ENCODE measurements around the gene KRTAP1-4. TPM values are rescaled to one million over a fixed set of nuclear protein-coding genes. Genes with fewer than 3 reads are reported as not detected.
"Not testable (repeated sequence)": the region's sequence is repeated elsewhere in the genome, so short reads cannot be mapped to it uniquely, and the experiment has no call there.

The KRTAP1-4 gene
- total RNA-seq, 6 experiments from 2014 or later: not detected

DNA sequence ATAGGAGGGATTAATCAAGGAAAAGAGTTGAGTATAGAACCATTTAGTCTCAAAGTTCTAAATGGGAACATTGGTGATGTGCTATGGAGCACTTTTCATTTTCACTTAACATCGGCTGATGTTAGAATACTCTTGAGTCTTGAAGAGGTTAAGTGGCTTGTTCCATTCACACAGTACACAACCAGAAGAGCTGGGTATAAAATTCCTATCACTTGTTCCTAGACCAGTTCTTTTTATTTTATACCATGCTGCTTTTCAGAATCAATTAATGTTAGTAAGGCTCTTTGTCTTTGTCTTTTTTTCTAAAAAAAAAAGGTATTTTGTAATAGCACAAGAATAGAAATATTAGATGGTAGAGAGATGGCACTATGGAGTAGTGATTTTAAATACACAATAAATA lies 13.0 kb upstream of the KRTAP1-4 start:
- WGBS (ENCODE audit: insufficient coverage, low coverage, low lambda C conversion rate, missing lambda C conversion rate): 89% methylated on average over 1 of the region's 1 CpG
- intact Hi-C loops (cut with DNase I): no loop called here
- Histone ChIP-seq H3K27ac (no peak overlapping the region), H3K36me3 (no peaks in the 10 kb centered on the region), H3K9me3 (no peaks in the 10 kb centered on the region), H3K27me3 (no peaks in the 10 kb centered on the region), H3K4me1 (no peaks in the 10 kb centered on the region), H3K4me3 (no peak overlapping the region)
- TF ChIP-seq, protein P1, sequence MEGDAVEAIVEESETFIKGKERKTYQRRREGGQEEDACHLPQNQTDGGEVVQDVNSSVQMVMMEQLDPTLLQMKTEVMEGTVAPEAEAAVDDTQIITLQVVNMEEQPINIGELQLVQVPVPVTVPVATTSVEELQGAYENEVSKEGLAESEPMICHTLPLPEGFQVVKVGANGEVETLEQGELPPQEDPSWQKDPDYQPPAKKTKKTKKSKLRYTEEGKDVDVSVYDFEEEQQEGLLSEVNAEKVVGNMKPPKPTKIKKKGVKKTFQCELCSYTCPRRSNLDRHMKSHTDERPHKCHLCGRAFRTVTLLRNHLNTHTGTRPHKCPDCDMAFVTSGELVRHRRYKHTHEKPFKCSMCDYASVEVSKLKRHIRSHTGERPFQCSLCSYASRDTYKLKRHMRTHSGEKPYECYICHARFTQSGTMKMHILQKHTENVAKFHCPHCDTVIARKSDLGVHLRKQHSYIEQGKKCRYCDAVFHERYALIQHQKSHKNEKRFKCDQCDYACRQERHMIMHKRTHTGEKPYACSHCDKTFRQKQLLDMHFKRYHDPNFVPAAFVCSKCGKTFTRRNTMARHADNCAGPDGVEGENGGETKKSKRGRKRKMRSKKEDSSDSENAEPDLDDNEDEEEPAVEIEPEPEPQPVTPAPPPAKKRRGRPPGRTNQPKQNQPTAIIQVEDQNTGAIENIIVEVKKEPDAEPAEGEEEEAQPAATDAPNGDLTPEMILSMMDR (IDR thresholded peaks at IDR 0.05): no peak
- TF ChIP-seq POLR2A (IDR thresholded peaks at IDR 0.05): no peak
- ATAC-seq (no peak), DNase-seq (no peak)

DNA sequence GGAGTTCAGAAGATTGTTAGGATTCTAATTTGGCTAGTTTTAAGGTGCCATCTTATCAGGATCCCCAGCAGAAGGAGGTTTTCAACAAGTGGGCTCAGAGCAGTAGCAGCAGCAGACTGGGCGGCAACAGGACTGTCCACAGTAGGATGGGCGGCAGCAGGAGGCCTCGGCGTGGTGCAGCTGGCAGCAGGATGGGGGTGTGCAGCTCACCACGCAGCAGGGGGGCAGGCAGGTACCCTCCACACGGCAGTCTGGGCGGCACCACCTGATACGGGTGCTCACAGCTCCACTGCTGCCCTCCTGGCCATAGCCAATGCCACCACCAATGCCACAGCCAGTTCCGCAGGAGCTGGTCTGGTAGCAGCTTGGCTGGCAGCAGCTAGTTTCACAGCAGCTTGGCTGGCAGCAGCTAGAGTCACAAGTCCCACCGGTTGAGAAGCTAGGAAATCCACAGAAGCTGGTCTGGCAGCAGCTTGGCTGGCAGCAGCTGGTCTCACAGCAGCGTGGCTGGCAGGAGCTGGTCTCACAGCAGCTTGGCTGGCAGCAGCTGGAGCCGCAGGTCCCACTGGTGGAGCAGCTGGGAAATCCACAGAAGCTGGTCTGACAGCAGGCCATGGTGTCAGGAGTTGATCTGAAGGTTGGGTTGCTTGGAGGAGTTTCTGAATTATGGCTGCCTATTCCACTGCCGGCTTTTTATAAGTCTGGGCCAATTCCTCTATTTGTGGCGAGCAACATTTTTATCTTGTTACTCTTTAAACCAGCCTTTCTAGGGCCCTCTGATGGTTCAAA lies 11.0 kb upstream of the KRTAP1-4 start, which contains the start of gene KRTAP1-1:
KRTAP1-1 (minus strand) TSS at position 668 of the 789 bp plus-strand sequence; CDS start at position 615, 53 bp downstream.
- H3K9me3 ChIP-seq; H3K27me3 ChIP-seq; H3K27ac ChIP-seq; DNase-seq; H3K4me1 ChIP-seq; H3K4me3 ChIP-seq; H3K36me3 ChIP-seq; intact Hi-C loops (cut with DNase I): not testable (repeated sequence)
- 41% methylated on average over 5 of the region's 14 CpGs for whole genome bisulfite sequencing (ENCODE audit: insufficient coverage, low coverage, low lambda C conversion rate, missing lambda C conversion rate)
- peak in 1 of 4 donors; percentile 21 for ATAC-seq

DNA sequence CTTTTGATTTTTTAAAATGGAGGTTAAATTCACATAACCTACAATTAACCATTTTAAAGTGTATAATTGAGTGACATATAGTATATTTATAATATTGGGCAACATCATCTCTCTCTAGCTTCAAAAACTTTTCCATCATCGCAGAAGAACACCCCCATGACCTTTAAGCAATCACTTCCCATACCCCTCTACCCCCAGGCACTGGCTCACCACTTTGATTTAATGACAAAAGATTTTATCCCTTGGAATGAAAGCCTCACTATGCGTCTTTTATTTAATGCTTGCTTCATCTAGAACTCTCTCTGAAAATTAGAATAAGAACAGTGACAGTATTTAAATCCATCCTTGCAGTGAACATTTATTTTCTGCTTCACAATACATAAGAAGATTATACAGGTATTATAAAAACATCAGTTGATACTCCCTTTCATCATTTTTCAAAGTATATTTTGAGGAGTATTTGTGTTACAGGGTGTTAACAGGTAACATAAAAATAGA lies 7.9 kb upstream of the KRTAP1-4 start:
- 66% methylated on average over 2 of the region's 2 CpGs for whole genome bisulfite sequencing (ENCODE audit: insufficient coverage, low coverage, low lambda C conversion rate, missing lambda C conversion rate)
- intact Hi-C loops (cut with DNase I): no loop called here
- DNase-seq: no peak

DNA sequence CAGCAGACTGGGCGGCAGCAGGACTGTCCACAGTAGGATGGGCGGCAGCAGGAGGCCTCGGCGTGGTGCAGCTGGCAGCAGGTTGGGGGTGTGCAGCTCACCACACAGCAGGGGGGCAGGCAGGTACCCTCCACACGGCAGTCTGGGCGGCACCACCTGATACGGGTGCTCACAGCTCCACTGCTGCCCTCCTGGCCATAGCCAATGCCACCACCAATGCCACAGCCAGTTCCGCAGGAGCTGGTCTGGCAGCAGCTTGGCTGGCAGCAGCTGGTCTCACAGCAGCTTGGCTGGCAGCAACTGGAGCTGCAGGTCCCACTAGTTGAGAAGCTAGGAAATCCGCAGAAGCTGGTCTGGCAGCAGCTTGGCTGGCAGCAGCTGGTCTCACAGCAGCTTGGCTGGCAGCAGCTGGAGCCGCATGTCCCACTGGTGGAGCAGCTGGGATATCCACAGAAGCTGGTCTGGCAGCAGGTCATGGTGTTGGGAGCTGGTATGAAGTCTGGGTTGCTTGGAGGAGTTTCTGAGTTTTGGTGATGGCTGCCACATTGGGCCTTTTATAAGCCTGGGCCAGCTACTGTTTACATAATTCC lies 4.4 kb upstream of the KRTAP1-4 start, which contains the start of gene KRTAP1-3:
KRTAP1-3 (minus strand) TSS at position 529 of the 590 bp plus-strand sequence; CDS start at position 476, 53 bp downstream.
- 80% methylated on average over 1 of the region's 10 CpGs for WGBS (ENCODE audit: insufficient coverage, low coverage, low lambda C conversion rate, missing lambda C conversion rate)
- peak in 1 of 4 donors; percentile 14 for ATAC-seq
- H3K27me3 ChIP-seq; H3K4me1 ChIP-seq; DNase-seq; intact Hi-C loops (cut with DNase I); H3K4me3 ChIP-seq; H3K27ac ChIP-seq; H3K9me3 ChIP-seq; H3K36me3 ChIP-seq: not testable (repeated sequence)

More for the DNA sequence above, 7.9 kb upstream of the KRTAP1-4 start:
- Histone ChIP-seq H3K36me3 (no peaks in the 10 kb centered on the region), H3K27ac (no peak overlapping the region), H3K27me3 (no peaks in the 10 kb centered on the region), H3K4me1 (no peaks in the 10 kb centered on the region), H3K4me3 (no peak overlapping the region), H3K9me3 (no peaks in the 10 kb centered on the region)
- TF ChIP-seq, protein P1 (IDR thresholded peaks at IDR 0.05): no peak
- no peak for TF ChIP-seq POLR2A (IDR thresholded peaks at IDR 0.05)
- no peak for ATAC-seq

DNA sequence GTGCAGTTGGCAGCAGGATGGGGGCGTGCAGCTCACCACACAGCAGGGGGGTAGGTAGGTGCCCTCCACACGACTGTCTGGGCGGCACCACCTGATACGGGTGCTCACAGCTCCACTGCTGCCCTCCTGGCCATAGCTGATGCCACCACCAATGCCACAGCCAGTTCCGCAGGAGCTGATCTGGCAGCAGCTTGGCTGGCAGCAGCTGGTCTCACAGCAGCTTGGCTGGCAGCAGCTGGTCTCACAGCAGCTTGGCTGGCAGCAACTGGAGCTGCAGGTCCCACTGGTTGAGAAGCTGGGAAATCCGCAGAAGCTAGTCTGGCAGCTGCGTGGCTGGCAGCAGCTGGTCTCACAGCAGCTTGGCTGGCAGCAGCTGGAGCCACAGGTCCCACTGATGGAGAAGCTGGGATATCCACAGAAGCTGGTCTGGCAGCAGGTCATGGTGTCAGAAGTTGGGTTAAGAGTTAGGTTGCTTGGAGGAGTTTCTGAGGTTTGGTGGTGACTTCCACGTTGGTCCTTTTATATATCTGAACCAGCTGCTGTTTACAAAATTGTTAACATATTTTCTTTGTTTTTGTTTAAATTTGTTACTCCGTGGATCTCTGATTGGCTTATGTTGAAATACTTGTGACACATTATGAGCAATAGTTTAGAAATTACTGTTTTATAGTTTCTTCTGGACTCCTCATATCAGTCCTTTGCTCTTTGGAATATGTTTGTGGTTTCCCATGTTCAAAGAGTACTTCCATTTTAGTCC lies 3.1 kb downstream of the KRTAP1-4 start, which contains the start of gene KRTAP1-5:
KRTAP1-5 (minus strand) TSS at position 494 of the 757 bp plus-strand sequence; CDS start at position 441, 53 bp downstream.
- ATAC-seq (peak in 1 of 4 donors; percentile 39), DNase-seq (no peak)
- H3K4me3 ChIP-seq: no peak within 1 kb of the TSS
- H3K27me3 ChIP-seq: no peaks in the 10 kb centered on the region
- TF ChIP-seq POLR2A (IDR thresholded peaks at IDR 0.05): no peak
- TF ChIP-seq, protein P1 (IDR thresholded peaks at IDR 0.05): no peak
- WGBS (ENCODE audit: insufficient coverage, low coverage, low lambda C conversion rate, missing lambda C conversion rate): 40% methylated on average over 2 of the region's 9 CpGs
- no peaks in the 10 kb centered on the region for H3K36me3 ChIP-seq
- H3K9me3 ChIP-seq: no peaks in the 10 kb centered on the region
- intact Hi-C loops (cut with DNase I): no loop called here
- no peaks in the 10 kb centered on the region for H3K4me1 ChIP-seq
- no peak within 1 kb of the TSS for H3K27ac ChIP-seq

Data from right lobe of liver (tissue), 6 donors.